ENCODE measurements around the gene ZC3H6. TPM values are rescaled to one million over a fixed set of nuclear protein-coding genes. Genes with fewer than 3 reads are reported as not detected.

The ZC3H6 gene
- total and polyA plus RNA-seq, 2 of the 13 experiments (the other 11 are each of a cell fraction or from before 2014, with no cell fraction given), result 0.71 to 0.93 TPM

- TF ChIP-seq, protein P1, sequence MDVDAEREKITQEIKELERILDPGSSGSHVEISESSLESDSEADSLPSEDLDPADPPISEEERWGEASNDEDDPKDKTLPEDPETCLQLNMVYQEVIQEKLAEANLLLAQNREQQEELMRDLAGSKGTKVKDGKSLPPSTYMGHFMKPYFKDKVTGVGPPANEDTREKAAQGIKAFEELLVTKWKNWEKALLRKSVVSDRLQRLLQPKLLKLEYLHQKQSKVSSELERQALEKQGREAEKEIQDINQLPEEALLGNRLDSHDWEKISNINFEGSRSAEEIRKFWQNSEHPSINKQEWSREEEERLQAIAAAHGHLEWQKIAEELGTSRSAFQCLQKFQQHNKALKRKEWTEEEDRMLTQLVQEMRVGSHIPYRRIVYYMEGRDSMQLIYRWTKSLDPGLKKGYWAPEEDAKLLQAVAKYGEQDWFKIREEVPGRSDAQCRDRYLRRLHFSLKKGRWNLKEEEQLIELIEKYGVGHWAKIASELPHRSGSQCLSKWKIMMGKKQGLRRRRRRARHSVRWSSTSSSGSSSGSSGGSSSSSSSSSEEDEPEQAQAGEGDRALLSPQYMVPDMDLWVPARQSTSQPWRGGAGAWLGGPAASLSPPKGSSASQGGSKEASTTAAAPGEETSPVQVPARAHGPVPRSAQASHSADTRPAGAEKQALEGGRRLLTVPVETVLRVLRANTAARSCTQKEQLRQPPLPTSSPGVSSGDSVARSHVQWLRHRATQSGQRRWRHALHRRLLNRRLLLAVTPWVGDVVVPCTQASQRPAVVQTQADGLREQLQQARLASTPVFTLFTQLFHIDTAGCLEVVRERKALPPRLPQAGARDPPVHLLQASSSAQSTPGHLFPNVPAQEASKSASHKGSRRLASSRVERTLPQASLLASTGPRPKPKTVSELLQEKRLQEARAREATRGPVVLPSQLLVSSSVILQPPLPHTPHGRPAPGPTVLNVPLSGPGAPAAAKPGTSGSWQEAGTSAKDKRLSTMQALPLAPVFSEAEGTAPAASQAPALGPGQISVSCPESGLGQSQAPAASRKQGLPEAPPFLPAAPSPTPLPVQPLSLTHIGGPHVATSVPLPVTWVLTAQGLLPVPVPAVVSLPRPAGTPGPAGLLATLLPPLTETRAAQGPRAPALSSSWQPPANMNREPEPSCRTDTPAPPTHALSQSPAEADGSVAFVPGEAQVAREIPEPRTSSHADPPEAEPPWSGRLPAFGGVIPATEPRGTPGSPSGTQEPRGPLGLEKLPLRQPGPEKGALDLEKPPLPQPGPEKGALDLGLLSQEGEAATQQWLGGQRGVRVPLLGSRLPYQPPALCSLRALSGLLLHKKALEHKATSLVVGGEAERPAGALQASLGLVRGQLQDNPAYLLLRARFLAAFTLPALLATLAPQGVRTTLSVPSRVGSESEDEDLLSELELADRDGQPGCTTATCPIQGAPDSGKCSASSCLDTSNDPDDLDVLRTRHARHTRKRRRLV (CRISPR knock-in tag; IDR thresholded peaks at IDR 0.05), result peak; percentile 96
- TF ChIP-seq, protein P2, sequence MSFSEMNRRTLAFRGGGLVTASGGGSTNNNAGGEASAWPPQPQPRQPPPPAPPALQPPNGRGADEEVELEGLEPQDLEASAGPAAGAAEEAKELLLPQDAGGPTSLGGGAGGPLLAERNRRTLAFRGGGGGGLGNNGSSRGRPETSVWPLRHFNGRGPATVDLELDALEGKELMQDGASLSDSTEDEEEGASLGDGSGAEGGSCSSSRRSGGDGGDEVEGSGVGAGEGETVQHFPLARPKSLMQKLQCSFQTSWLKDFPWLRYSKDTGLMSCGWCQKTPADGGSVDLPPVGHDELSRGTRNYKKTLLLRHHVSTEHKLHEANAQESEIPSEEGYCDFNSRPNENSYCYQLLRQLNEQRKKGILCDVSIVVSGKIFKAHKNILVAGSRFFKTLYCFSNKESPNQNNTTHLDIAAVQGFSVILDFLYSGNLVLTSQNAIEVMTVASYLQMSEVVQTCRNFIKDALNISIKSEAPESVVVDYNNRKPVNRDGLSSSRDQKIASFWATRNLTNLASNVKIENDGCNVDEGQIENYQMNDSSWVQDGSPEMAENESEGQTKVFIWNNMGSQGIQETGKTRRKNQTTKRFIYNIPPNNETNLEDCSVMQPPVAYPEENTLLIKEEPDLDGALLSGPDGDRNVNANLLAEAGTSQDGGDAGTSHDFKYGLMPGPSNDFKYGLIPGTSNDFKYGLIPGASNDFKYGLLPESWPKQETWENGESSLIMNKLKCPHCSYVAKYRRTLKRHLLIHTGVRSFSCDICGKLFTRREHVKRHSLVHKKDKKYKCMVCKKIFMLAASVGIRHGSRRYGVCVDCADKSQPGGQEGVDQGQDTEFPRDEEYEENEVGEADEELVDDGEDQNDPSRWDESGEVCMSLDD (CRISPR knock-in tag; IDR thresholded peaks at IDR 0.05; ENCODE audit: borderline replicate concordance), result peak; percentile 59
- peak; percentile 94 for TF ChIP-seq SAFB2 (CRISPR knock-in tag; IDR thresholded peaks at IDR 0.05; ENCODE audit: borderline replicate concordance, low read depth)
- TF ChIP-seq NFE2L1 (CRISPR knock-in tag; IDR thresholded peaks at IDR 0.05; ENCODE audit: borderline replicate concordance), result peak; percentile 56; the same call in 1 of the 2 replicates
- peak; percentile 72; the same call in 1 of the 2 replicates for TF ChIP-seq PPARG (CRISPR knock-in tag; conservative IDR thresholded peaks at IDR 0.05)
- TF ChIP-seq, protein P3, sequence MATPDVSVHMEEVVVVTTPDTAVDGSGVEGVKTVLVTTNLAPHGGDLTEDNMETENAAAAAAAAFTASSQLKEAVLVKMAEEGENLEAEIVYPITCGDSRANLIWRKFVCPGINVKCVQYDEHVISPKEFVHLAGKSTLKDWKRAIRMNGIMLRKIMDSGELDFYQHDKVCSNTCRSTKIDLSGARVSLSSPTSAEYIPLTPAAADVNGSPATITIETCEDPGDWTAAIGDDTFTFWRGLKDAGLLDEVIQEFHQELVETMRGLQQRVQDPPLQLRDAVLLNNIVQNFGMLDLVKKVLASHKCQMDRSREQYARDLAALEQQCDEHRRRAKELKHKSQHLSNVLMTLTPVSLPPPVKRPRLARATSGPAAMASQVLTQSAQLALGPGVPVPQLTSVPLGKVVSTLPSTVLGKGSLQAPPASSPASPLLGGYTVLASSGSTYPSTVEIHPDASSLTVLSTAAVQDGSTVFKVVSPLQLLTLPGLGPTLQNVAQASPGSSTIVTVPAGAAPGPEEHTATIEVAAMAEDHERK (CRISPR knock-in tag; IDR thresholded peaks at IDR 0.05; ENCODE audit: low read depth), result peak; percentile 33
- 0 out of 2 replicates have a peak, but pooled peaks have one; percentile 17 for TF ChIP-seq DPF2 (CRISPR knock-in tag; IDR thresholded peaks at IDR 0.05; ENCODE audit: borderline replicate concordance, low read depth)
- peak; percentile 99 for TF ChIP-seq ZNF501 (CRISPR knock-in tag; IDR thresholded peaks at IDR 0.05)
- TF ChIP-seq KLF16 (CRISPR knock-in tag; IDR thresholded peaks at IDR 0.05), result peak in 1 of 2 experiments; percentile 98; a peak in 2 of 4 replicates
- 0 out of 2 replicates have a peak, but pooled peaks have one; percentile 6 for TF ChIP-seq ZNF777 (CRISPR knock-in tag; IDR thresholded peaks at IDR 0.05)
- TF ChIP-seq UBTF (CRISPR knock-in tag; IDR thresholded peaks at IDR 0.05), result peak; percentile 98
- TF ChIP-seq RARG (CRISPR knock-in tag; IDR thresholded peaks at IDR 0.05; ENCODE audit: low read depth), result peak; percentile 94; the same call in 1 of the 2 replicates
- peak; percentile 95 for TF ChIP-seq POLR2AphosphoS5 (IDR thresholded peaks at IDR 0.05; ENCODE audit: low read depth, low read length)
- no peak for TF ChIP-seq ZFAT (CRISPR knock-in tag; conservative IDR thresholded peaks at IDR 0.05)
- TF ChIP-seq HOXD1 (CRISPR knock-in tag; IDR thresholded peaks at IDR 0.05), result peak; percentile 90
These were observed at the start of gene ZC3H6 (continued) for GRCh38 chr2:112275311-112275886.
